ENCODE measurements around the gene C6orf120. TPM values are rescaled to one million over a fixed set of nuclear protein-coding genes. Genes with fewer than 3 reads are reported as not detected.
A peak's percentile ranks its signal among the peaks of the same experiment; 100 is the strongest.

C6orf120 gene
- total and polyA plus RNA-seq, 4 donors = 4.3 to 23.9 (median 21.9) TPM

- 71 to 80% methylated on average over 9 of the region's 9 CpGs for WGBS, 2 donors
- no peak for ATAC-seq (ENCODE audit: insufficient read depth, low FRiP score)
- Histone ChIP-seq H3K4me3 (no peak overlapping the region), H3K9ac (ENCODE audit: insufficient read depth in 1 of 2, low read length in 2 of 2) (no peak overlapping the region), H3K36me3 (ENCODE audit: control insufficient read depth in 4 of 4, insufficient read depth in 4 of 4, low read length in 4 of 4) (no peaks in the 10 kb centered on the region), H3K9me3 (ENCODE audit: control insufficient read depth in 4 of 4, insufficient read depth in 3 of 4, low read length in 3 of 4) (no peaks in the 10 kb centered on the region), H3K4me1 (ENCODE audit: control insufficient read depth in 5 of 5, insufficient read depth in 5 of 5, low read length in 5 of 5) (no peaks in the 10 kb centered on the region), H3K27ac (ENCODE audit: low read depth in 1 of 2, low read length in 1 of 2) (no peak overlapping the region), H3K27me3 (ENCODE audit: control insufficient read depth in 3 of 3, insufficient read depth in 3 of 3, low read length in 2 of 3) (no peaks in the 10 kb centered on the region)
- peak in 2 of 3 donors; percentile 33 to 54 for DNase-seq
- no peak for TF ChIP-seq CTCF (IDR thresholded peaks at IDR 0.05; ENCODE audit: control extremely low read depth, extremely low read depth)
Measured at GRCh38 chr6:169738204-169738975, 36.5 kb downstream of the C6orf120 start.

GRCh38 chr6:169738976-169739529 is 37.1 kb downstream of the C6orf120 start:
- Histone ChIP-seq H3K9ac (ENCODE audit: insufficient read depth in 1 of 2, low read length in 2 of 2) (no peak overlapping the region), H3K27me3 (ENCODE audit: control insufficient read depth in 3 of 3, insufficient read depth in 3 of 3, low read length in 2 of 3) (no peaks in the 10 kb centered on the region), H3K36me3 (ENCODE audit: control insufficient read depth in 4 of 4, insufficient read depth in 4 of 4, low read length in 4 of 4) (no peaks in the 10 kb centered on the region), H3K4me1 (ENCODE audit: control insufficient read depth in 5 of 5, insufficient read depth in 5 of 5, low read length in 5 of 5) (no peaks in the 10 kb centered on the region), H3K27ac (ENCODE audit: low read depth in 1 of 2, low read length in 1 of 2) (no peak overlapping the region), H3K4me3 (no peak overlapping the region), H3K9me3 (ENCODE audit: control insufficient read depth in 4 of 4, insufficient read depth in 3 of 4, low read length in 3 of 4) (no peaks in the 10 kb centered on the region)
- ATAC-seq (ENCODE audit: insufficient read depth, low FRiP score) (no peak), DNase-seq (peak in 1 of 3 donors; percentile 11)
- no peak for TF ChIP-seq CTCF (IDR thresholded peaks at IDR 0.05; ENCODE audit: control extremely low read depth, extremely low read depth)
- WGBS, 2 donors = 86 to 94% methylated on average over 2 of the region's 2 CpGs

- DNase-seq = no peak
- no peak for ATAC-seq (ENCODE audit: insufficient read depth, low FRiP score)
- Histone ChIP-seq H3K36me3 (ENCODE audit: control insufficient read depth in 4 of 4, insufficient read depth in 4 of 4, low read length in 4 of 4) (no peaks in the 10 kb centered on the region), H3K4me3 (no peak overlapping the region), H3K9ac (ENCODE audit: insufficient read depth in 1 of 2, low read length in 2 of 2) (no peak overlapping the region), H3K27ac (ENCODE audit: low read depth in 1 of 2, low read length in 1 of 2) (no peak overlapping the region), H3K4me1 (ENCODE audit: control insufficient read depth in 5 of 5, insufficient read depth in 5 of 5, low read length in 5 of 5) (no peaks in the 10 kb centered on the region), H3K9me3 (ENCODE audit: control insufficient read depth in 4 of 4, insufficient read depth in 3 of 4, low read length in 3 of 4) (no peaks in the 10 kb centered on the region), H3K27me3 (ENCODE audit: control insufficient read depth in 3 of 3, insufficient read depth in 3 of 3, low read length in 2 of 3) (no peaks in the 10 kb centered on the region)
- no peak for TF ChIP-seq CTCF (IDR thresholded peaks at IDR 0.05; ENCODE audit: control extremely low read depth, extremely low read depth)
Measured at GRCh38 chr6:169741344-169741743, 39.4 kb downstream of the C6orf120 start.
